ENCODE results near the gene ALPL.

GRCh38 chr1:21560916-21561638 is 51.9 kb downstream of the ALPL start:
- TF ChIP-seq POLR2A (IDR thresholded peaks at IDR 0.05) (no peak), CTCF (IDR thresholded peaks at IDR 0.05) (no peak), POLR2AphosphoS5 (IDR thresholded peaks at IDR 0.05) (no peak)

Data from breast epithelium (tissue), 3 donors.